HG03060 (cell line): ENCODE data around the gene JADE2.

Source experiments
- ATAC-seq: cut with Tn5 transposase; IDR thresholded peaks from one replicate; pipeline ENCODE4 v1.9.1; 2021; ENCODE audit warnings: low read depth, moderate number of reproducible peaks; ENCODE audit not compliant: unreplicated experiment

JADE2 gene

DNA sequence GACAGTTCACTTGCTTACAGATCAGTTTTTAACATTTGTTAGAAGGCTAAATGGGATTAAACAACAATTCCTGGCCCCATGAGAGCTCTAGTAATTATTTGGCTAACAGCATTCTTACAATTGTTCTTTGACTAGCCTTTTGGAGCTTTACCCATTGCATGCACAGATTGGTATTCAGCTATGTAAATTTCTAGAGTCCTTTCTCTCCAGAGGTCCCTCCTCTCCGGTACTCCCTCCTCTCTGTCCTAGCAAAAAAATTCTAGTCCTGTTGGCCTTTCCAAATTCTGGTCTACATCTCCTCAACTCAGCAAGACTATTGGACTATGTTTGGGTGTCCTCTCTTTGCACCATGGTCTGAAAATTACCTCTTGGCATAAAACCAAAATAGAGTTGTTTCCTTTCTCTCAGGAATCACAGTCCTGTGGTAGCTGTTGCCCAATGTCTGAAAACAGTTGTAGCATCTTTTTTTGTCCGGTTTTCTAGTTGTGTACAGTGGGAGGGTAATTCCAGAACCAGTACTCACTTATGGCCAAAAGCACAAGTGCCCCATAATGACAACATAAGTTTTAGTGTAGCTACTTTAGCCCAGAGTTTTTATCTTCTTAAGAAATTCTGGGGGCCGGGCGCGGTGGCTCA lies 89.1 kb downstream of the JADE2 start:
- no peak for ATAC-seq

- no peak for ATAC-seq
Observed at GRCh38 chr5:134620634-134621033, 95.2 kb downstream of the JADE2 start.

DNA sequence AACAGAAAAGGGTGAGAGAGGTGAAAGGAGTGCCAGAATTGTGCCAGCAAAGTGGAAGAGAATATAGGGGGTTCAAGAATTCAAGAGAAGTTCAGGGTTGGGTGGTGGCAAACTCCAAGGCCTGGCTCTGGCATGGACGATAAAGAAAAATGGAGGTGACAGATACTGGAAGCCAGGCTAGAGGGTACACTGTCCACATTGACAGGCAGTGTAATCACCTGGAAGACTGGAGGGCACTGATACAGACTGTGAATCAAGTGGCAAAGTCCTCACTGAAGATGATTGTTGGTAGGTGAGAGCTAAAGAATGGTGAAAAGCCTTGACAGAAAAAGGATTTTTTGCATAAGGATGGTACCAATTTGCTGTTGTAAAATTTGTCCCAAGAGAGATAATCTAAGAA lies 100.1 kb downstream of the JADE2 start:
- ATAC-seq, result no peak

DNA sequence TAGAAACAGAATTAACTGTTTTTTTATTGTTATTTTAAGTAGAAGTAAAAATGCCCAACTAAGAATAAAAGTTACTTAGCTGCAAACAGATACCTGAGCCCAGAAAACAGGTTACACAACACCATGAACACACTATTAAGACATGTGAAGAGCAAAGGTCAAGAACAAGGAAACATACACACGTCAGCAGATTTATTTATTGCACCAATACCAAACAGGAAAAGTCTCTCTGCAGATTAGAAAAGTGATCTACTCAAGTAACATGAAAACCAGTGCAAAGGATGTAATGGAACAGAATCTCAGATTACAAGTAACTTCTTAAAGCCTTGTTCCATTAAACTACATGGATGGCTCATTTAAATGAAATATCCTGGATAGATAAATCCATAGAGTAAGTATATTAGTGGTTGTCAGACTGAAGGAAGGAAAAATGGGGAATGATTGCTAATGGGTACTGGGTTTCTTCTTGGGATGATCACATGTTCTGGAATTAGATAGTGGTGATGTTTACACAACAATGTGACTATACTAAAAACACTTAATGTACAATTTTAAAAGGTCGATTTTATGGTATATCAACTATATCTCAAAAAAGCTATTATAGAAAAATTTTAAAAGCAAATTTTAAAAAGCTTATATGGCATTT lies 101.0 kb downstream of the JADE2 start:
- no peak for ATAC-seq
